GM12878 (cell line): Measurements from ENCODE around the gene SIGLEC11. TPM values are rescaled to one million over a fixed set of nuclear protein-coding genes. Genes with fewer than 3 reads are reported as not detected.

Source experiments
- GATAD2B ChIP-seq: fragments of 450-650 bp; conservative IDR thresholded peaks from 2 replicates; pipeline ENCODE4 v1.6.1; 2017; ENCODE audit warnings: low read depth, mild to moderate bottlenecking, moderate library complexity
- IKZF1 ChIP-seq: fragments of 450-650 bp; conservative IDR thresholded peaks from 2 replicates; pipeline ENCODE4 v1.6.1; 2017; ENCODE audit warnings: antibody characterized with exemption, mild to moderate bottlenecking
- KAT2A ChIP-seq: conservative IDR thresholded peaks from 2 replicates; pipeline ENCODE4 v1.6.1; 2011; ENCODE audit warnings: low read depth, low read length; ENCODE audit not compliant: control insufficient read depth
- LARP7 ChIP-seq: fragments of 450-650 bp; IDR thresholded peaks from 2 replicates; pipeline ENCODE4 v1.6.1; 2017; ENCODE audit warnings: mild to moderate bottlenecking
- MEF2B ChIP-seq: fragments of 450-650 bp; IDR thresholded peaks from 2 replicates; pipeline ENCODE4 v1.6.1; 2018; ENCODE audit warnings: mild to moderate bottlenecking, moderate library complexity; ENCODE audit not compliant: partially characterized antibody, poor library complexity, severe bottlenecking
- MTA3 ChIP-seq: IDR thresholded peaks from 2 replicates; pipeline ENCODE4 v1.6.1; 2012; ENCODE audit warnings: low read length, inconsistent platforms, borderline replicate concordance
- POLR2A ChIP-seq: IDR thresholded peaks from 2 replicates; pipeline ENCODE4 v1.6.1; 2011; ENCODE audit warnings: low read depth, mild to moderate bottlenecking, low read length
- RB1 ChIP-seq: fragments of 450-650 bp; formaldehyde crosslinking; IDR thresholded peaks from 2 replicates; pipeline ENCODE4 v1.6.1; 2017; ENCODE audit warnings: mild to moderate bottlenecking, borderline replicate concordance
- RUNX3 ChIP-seq: IDR thresholded peaks from 2 replicates; pipeline ENCODE4 v1.6.1; 2012; ENCODE audit warnings: low read length, inconsistent platforms
- TBL1XR1 ChIP-seq: IDR thresholded peaks from 2 replicates; pipeline ENCODE4 v1.6.1; 2012; ENCODE audit warnings: low read depth, low read length, improper control_type of control experiment
- ZNF384 ChIP-seq: IDR thresholded peaks from 2 replicates; pipeline ENCODE4 v1.6.1; 2012; ENCODE audit warnings: low read depth, mild to moderate bottlenecking, low read length, improper control_type of control experiment, borderline replicate concordance
- polyA plus RNA-seq, 11 experiments: library from polyadenylated mRNA; depleted of rRNA in 4 of 11; unstranded in 6 of 11; stranded (reverse) in 5 of 11; fragments of >200 nt; fragmentation: Nextera tagmentation in 4 of 11; fragmentation: Illumina TruSeq in 1 of 11; extraction: Ambion mirVana in 4 of 11; extraction: Trizol in 1 of 11; gene quantifications; 1 replicate in 1 of 11; 2 replicates in 10 of 11; pipeline versions ENCODE4 v1.2.1 to v1.2.3, GENCODE V29; 2011 to 2016; ENCODE audit warnings: inconsistent platforms in 2 of 11, missing spikeins in 2 of 11, low read depth in 1 of 11
- total RNA-seq, 4 experiments: library from RNA; depleted of rRNA in 3 of 4; stranded (reverse); fragments of >200 nt in 3 of 4; fragmentation: Illumina TruSeq in 1 of 4; extraction: Trizol in 1 of 4; gene quantifications; 2 replicates each; pipeline versions ENCODE4 v1.2.1 to v1.2.3, GENCODE V29; 2013 to 2021
- TF ChIP-seq, protein P1 (sequence below): fragments of 450-650 bp; conservative IDR thresholded peaks from 2 replicates; pipeline ENCODE4 v1.6.1; 2017; ENCODE audit warnings: mild to moderate bottlenecking, moderate library complexity
- TF ChIP-seq, protein P2 (sequence below): fragments of 450-650 bp; IDR thresholded peaks from 2 replicates; pipeline ENCODE4 v1.6.1; 2017; ENCODE audit warnings: low read depth, mild to moderate bottlenecking, moderate library complexity
- TF ChIP-seq, protein P3 (sequence below): fragments of 450-650 bp; IDR thresholded peaks from 2 replicates; pipeline ENCODE4 v1.6.1; 2017; ENCODE audit warnings: mild to moderate bottlenecking, moderate library complexity
- TF ChIP-seq, protein P4 (sequence below): IDR thresholded peaks from 2 replicates; pipeline ENCODE4 v1.6.1; 2012; ENCODE audit warnings: low read depth, low read length, improper control_type of control experiment
- TF ChIP-seq, protein P5 (sequence below): IDR thresholded peaks from 2 replicates; pipeline ENCODE4 v1.6.1; 2012; ENCODE audit warnings: low read length, inconsistent platforms

Gene SIGLEC11
- total and polyA plus RNA-seq, 10 of the 15 experiments (the other 5 are each of a cell fraction or from before 2014, with no cell fraction given): not detected

DNA sequence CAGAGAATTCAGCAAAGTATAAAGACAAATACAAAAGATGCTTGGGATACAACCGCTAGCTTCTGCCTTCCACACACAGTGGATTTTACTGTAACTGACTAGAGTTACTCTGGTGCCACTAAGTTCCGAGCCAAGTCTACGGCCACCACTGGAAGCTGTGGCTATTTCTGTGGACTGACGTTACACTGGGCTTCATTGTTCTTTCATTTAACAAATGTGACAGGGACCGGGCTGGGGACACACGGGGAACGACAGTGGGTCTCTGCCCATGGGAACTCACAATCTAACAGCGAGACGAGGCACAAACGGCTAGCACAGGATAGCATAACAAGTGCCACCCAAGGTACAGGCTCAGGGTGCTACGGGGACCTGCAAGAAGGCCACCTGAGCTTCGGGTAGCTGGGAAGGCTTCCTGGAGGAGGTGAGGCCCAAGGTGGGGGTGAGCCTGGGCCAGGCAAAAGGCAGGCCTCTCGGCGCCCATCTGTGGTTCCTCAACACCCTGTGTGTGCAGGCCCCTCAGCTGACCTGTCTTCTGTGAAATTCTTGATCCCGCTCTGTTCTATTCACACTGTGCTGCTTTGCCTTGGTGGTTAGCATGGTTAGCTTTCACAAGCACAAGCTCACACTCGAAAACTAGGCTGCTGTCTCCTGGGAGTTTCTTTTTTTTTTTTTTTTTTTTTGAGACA, 54.0 kb downstream of the SIGLEC11 start (continued):
- TF ChIP-seq, protein P1, sequence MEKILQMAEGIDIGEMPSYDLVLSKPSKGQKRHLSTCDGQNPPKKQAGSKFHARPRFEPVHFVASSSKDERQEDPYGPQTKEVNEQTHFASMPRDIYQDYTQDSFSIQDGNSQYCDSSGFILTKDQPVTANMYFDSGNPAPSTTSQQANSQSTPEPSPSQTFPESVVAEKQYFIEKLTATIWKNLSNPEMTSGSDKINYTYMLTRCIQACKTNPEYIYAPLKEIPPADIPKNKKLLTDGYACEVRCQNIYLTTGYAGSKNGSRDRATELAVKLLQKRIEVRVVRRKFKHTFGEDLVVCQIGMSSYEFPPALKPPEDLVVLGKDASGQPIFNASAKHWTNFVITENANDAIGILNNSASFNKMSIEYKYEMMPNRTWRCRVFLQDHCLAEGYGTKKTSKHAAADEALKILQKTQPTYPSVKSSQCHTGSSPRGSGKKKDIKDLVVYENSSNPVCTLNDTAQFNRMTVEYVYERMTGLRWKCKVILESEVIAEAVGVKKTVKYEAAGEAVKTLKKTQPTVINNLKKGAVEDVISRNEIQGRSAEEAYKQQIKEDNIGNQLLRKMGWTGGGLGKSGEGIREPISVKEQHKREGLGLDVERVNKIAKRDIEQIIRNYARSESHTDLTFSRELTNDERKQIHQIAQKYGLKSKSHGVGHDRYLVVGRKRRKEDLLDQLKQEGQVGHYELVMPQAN: no peak
- TF ChIP-seq RUNX3: peak; percentile 70
- TF ChIP-seq LARP7: peak; percentile 60; the same call in 1 of the 2 replicates
- TF ChIP-seq TBL1XR1: no peak
- TF ChIP-seq POLR2A: peak; percentile 54; the same call in 1 of the 2 replicates
- peak; percentile 17; the same call in 1 of the 2 replicates for TF ChIP-seq IKZF1
- no peak for TF ChIP-seq RB1
- TF ChIP-seq, protein P2, sequence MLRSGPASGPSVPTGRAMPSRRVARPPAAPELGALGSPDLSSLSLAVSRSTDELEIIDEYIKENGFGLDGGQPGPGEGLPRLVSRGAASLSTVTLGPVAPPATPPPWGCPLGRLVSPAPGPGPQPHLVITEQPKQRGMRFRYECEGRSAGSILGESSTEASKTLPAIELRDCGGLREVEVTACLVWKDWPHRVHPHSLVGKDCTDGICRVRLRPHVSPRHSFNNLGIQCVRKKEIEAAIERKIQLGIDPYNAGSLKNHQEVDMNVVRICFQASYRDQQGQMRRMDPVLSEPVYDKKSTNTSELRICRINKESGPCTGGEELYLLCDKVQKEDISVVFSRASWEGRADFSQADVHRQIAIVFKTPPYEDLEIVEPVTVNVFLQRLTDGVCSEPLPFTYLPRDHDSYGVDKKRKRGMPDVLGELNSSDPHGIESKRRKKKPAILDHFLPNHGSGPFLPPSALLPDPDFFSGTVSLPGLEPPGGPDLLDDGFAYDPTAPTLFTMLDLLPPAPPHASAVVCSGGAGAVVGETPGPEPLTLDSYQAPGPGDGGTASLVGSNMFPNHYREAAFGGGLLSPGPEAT: peak; percentile 58
- TF ChIP-seq, protein P3, sequence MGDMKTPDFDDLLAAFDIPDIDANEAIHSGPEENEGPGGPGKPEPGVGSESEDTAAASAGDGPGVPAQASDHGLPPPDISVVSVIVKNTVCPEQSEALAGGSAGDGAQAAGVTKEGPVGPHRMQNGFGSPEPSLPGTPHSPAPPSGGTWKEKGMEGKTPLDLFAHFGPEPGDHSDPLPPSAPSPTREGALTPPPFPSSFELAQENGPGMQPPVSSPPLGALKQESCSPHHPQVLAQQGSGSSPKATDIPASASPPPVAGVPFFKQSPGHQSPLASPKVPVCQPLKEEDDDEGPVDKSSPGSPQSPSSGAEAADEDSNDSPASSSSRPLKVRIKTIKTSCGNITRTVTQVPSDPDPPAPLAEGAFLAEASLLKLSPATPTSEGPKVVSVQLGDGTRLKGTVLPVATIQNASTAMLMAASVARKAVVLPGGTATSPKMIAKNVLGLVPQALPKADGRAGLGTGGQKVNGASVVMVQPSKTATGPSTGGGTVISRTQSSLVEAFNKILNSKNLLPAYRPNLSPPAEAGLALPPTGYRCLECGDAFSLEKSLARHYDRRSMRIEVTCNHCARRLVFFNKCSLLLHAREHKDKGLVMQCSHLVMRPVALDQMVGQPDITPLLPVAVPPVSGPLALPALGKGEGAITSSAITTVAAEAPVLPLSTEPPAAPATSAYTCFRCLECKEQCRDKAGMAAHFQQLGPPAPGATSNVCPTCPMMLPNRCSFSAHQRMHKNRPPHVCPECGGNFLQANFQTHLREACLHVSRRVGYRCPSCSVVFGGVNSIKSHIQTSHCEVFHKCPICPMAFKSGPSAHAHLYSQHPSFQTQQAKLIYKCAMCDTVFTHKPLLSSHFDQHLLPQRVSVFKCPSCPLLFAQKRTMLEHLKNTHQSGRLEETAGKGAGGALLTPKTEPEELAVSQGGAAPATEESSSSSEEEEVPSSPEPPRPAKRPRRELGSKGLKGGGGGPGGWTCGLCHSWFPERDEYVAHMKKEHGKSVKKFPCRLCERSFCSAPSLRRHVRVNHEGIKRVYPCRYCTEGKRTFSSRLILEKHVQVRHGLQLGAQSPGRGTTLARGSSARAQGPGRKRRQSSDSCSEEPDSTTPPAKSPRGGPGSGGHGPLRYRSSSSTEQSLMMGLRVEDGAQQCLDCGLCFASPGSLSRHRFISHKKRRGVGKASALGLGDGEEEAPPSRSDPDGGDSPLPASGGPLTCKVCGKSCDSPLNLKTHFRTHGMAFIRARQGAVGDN: peak; percentile 68
- peak; percentile 24; the same call in 1 of the 2 replicates for TF ChIP-seq GATAD2B
- 0 out of 2 replicates have a peak, but pooled peaks have one; percentile 30 for TF ChIP-seq MTA3
- peak; percentile 93 for TF ChIP-seq MEF2B
- TF ChIP-seq, protein P4, sequence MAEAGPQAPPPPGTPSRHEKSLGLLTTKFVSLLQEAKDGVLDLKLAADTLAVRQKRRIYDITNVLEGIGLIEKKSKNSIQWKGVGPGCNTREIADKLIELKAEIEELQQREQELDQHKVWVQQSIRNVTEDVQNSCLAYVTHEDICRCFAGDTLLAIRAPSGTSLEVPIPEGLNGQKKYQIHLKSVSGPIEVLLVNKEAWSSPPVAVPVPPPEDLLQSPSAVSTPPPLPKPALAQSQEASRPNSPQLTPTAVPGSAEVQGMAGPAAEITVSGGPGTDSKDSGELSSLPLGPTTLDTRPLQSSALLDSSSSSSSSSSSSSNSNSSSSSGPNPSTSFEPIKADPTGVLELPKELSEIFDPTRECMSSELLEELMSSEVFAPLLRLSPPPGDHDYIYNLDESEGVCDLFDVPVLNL: no peak
- TF ChIP-seq KAT2A: no peak
- TF ChIP-seq ZNF384: peak; percentile 90
- TF ChIP-seq, protein P5, sequence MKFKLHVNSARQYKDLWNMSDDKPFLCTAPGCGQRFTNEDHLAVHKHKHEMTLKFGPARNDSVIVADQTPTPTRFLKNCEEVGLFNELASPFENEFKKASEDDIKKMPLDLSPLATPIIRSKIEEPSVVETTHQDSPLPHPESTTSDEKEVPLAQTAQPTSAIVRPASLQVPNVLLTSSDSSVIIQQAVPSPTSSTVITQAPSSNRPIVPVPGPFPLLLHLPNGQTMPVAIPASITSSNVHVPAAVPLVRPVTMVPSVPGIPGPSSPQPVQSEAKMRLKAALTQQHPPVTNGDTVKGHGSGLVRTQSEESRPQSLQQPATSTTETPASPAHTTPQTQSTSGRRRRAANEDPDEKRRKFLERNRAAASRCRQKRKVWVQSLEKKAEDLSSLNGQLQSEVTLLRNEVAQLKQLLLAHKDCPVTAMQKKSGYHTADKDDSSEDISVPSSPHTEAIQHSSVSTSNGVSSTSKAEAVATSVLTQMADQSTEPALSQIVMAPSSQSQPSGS: 0 out of 2 replicates have a peak, but pooled peaks have one; percentile 18
